Activated CD8-positive, alpha-beta memory T cell treated with anti-CD3 and anti-CD28 coated beads for 24 hours (primary cell): ENCODE data around the gene NDEL1.

Experiments used
- DNase-seq: peaks from one replicate; pipeline ENCODE4 v3.0.0-alpha.2; 2020

The NDEL1 gene

DNA sequence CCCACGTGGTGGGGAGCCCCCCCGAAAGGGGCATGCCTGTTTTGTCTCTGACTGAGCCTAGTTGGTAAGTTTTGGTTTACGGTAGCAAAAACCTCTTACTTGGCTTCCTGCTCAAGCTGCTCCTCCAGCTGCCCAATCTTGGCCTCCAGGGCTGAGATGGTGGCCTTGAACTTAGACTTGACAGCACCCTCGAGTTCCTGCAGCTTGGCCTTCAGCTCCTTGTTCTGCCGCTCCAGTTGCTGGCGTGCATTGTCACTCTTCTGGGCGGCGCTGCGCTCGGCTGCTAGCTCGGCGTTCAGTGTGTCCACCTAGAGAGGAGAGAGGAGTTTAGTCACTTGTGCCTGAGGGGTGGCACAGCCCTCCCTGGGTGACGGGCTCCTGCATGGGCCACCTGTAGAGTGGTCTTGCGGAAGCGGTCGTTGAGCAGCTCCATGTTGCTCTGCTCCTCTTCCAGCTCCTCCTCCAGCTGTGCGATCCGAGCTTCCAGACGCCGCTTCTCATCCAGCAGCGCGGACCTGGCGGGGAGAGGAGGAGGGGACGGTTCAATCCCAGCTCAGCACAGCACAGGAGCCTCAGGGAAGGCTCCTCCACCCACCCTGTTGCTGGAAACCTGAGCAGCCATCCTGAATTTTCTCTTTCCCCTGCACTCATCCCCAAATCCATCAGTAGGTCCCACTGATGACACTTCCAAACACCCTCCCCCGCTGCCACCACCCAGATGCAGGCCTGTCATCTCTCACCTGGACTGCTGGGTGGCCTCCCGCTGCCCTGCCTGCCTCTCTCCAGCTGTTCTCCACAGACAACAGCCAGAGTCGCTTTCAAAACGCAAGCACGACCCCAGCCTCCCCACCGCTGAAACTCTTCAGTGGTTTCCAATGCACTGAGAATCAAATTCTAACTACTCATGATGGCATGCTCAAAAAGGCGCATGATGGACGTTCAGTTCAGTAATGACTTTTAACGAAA is 44.6 kb downstream of the NDEL1 start:
- DNase-seq = no peak

DNA sequence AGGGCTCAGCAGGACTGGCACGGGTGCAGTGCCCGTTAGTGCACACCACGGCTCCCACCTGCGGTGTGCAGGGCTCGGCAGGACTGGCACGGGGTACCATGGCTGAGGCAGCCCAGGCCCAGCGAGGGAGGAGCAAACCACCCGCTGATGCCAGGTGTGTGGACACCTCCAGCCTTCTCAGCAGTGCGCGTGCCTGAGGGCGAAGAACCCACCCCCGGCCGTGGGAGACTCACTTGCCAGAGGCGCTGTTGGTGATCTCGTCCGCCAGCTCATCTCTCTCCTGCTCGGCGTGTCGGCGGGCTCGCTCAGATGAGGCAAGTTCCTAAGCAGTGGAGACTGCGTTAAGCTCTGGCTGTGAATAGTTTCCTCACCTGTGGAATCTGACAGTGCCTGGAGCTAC is 45.4 kb downstream of the NDEL1 start:
- DNase-seq = no peak

GRCh38 chr17:8481703-8482102 is 46.0 kb downstream of the NDEL1 start:
- no peak for DNase-seq

GRCh38 chr17:8482546-8482945 is 46.9 kb downstream of the NDEL1 start:
- no peak for DNase-seq

GRCh38 chr17:8484465-8484864 is 48.8 kb downstream of the NDEL1 start:
- DNase-seq = no peak

GRCh38 chr17:8485491-8485890 is 49.8 kb downstream of the NDEL1 start:
- no peak for DNase-seq

GRCh38 chr17:8487130-8487645 is 51.5 kb downstream of the NDEL1 start:
- DNase-seq = no peak

GRCh38 chr17:8487743-8488142 is 52.1 kb downstream of the NDEL1 start:
- DNase-seq = no peak

DNA sequence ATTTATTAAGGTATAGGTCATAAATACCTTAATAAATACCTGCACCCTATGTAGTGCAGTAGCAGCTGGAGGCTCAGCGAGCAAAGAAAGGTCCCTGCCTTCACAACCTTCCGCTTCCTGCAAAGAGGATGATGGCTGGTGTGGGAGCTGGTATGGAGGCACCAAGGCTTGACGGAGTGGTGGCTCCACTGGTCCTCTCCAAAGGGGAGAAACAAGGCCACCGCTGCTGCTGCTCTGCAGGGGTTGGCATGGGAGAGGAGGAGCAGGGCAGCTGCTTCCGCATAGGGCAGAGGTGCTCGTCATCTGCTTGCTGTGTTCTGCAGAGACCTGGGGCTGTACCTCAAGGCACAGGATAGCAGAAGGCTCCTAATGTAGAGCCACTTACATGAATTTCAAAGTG is 52.8 kb downstream of the NDEL1 start:
- no peak for DNase-seq

- no peak for DNase-seq
These were observed 53.2 kb downstream of the NDEL1 start for GRCh38 chr17:8488901-8489300.

DNA sequence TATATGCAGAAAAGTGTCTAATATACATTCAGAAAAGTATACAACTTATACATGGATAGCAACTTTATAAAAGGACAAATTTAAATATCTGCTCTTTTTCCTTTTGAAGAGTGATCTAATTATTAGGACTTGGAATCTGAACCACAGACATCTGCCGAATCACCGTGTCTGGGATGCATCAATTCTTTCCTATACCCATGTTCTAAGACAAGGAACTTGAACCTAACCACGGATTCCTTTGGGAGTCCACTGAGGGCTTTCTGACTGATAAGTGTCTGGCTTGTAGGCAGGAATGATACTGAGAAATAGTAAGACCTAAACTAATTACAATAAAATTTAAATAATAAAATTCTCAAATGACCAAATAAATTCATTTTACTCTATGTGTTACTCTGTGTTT is 54.2 kb downstream of the NDEL1 start:
- DNase-seq = no peak

- DNase-seq = no peak
These were observed 54.8 kb downstream of the NDEL1 start for GRCh38 chr17:8490256-8491023.

GRCh38 chr17:8492121-8492520 is 56.4 kb downstream of the NDEL1 start:
- no peak for DNase-seq

- DNase-seq = no peak
These were observed 58.3 kb downstream of the NDEL1 start for GRCh38 chr17:8494021-8494420.

- DNase-seq = no peak
These were observed 58.9 kb downstream of the NDEL1 start for GRCh38 chr17:8494506-8495111.

- no peak for DNase-seq
These were observed 60.4 kb downstream of the NDEL1 start for GRCh38 chr17:8496081-8496480.

DNA sequence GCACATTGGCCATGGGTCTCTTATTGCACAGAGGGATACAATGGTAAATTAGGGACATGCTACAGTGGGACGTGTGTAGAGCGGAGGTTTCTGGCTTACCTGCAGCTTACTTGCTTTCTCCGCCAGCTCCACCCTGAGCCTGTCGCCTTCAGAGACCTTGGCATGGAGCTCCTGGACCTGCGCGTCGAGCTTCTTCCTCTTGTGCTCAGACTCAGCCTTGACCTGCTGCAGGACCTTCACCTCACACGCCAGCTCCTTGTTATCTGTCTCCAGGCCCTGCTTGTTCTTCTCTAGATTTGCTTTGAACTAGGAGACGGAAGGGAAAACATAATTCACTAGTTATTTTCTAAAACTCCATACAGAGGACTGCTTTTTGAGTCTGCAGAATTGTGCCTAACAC is 63.5 kb downstream of the NDEL1 start:
- DNase-seq = no peak

- DNase-seq = no peak
These were observed 63.9 kb downstream of the NDEL1 start for GRCh38 chr17:8499614-8500013.

- no peak for DNase-seq
These were observed 64.9 kb downstream of the NDEL1 start for GRCh38 chr17:8500609-8501008.

GRCh38 chr17:8502126-8502525 is 66.4 kb downstream of the NDEL1 start:
- no peak for DNase-seq

DNA sequence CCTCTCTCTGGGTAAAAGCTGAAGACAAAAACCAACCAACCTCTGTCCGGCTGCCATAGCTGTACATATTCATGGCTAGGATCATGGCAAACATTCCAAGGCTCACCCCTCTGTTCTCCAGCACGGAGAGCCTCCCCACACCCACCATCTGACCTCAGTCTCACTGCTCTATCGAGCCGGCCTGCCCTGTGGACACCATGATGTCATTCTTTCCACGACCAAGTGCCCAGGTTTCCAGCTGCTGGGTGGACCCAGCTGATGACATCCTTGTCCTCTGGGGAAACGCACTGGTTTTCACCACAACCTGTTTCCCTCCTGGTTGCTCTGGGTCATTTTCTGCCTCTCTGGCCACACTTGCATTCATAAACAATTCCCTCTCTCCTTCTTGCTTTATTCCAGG is 67.7 kb downstream of the NDEL1 start:
- DNase-seq = no peak

- no peak for DNase-seq
These were observed 68.1 kb downstream of the NDEL1 start for GRCh38 chr17:8503807-8504206.

DNA sequence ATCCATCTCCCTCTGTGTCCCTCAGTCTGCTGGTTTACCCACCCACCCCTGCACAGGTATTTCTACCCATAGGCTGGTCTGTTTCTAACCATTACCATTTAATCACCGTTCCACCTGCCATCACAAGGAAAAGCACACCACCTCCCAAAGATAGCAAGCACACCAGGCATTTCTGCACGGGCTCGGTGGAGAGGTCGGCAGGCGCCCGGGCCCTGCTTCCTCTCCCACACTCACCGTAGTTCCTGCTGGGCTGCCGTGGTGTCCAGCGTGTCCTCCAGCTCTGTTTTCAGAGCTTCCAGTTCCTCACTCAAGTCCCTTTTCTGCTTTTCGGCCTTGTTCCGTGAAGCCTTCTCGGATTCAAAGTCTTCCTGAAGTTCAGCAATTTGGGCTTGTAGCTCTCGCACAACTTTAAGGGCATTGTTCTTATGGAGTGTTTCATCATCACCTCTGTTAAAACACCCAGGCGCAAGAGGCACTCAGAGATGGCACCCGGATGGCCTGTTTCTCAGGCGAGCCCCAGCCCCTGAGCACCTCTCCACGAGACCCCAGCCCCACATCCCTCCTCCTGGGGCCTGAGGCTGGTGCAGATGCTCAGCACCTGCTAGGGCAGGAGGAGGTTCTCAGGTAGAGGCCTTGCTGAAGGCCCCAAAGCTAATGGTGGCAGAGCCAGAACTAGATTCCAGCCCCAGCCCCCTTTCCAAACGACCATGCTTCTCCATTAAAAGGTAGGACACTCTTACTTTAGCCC is 69.0 kb downstream of the NDEL1 start:
- no peak for DNase-seq
